Naive thymus-derived CD4-positive, alpha-beta T cell (primary cell): ENCODE data around the gene COMP. TPM values are rescaled to one million over a fixed set of nuclear protein-coding genes. Genes with fewer than 3 reads are reported as not detected.
"Not testable (repeated sequence)": the region's sequence is repeated elsewhere in the genome, so short reads cannot be mapped to it uniquely, and the experiment has no call there.

Source experiments
- ATAC-seq: fragments of 150-1000 bp; cut with Tn5 transposase; 2 replicates; pipeline ENCODE4 v1.10.0; 2021; ENCODE audit warnings: mild to moderate bottlenecking, moderate library complexity
- CTCF ChIA-PET: fragments of 350-600 bp; sonication (Branson Sonifier 250); formaldehyde crosslinking; loops from one replicate; lab custom pipeline; 2021; ENCODE audit warnings: antibody characterized with exemption; lab: Charles Lee
- POLR2A ChIA-PET: fragments of 350-600 bp; sonication (Branson Sonifier 250); formaldehyde crosslinking; loops from one replicate; lab custom pipeline; 2021; ENCODE audit warnings: antibody characterized with exemption, inconsistent platforms; lab: Charles Lee
- DNase-seq, 9 donors: peaks; one replicate each; pipeline versions ENCODE4 v3.0.0 to v3.0.0-alpha.2; 2020 to 2022; ENCODE audit warnings: mixed read lengths in 1 of 9
- H3K27ac ChIP-seq: one replicate; pipeline ENCODE4 v1.7.0; 2013; ENCODE audit warnings: mild to moderate bottlenecking, low read depth, low read length, moderate library complexity
- H3K27me3 ChIP-seq, 2 donors: one replicate each; pipeline ENCODE4 v1.7.0; 2013; ENCODE audit warnings: low read length in 2 of 2, mild to moderate bottlenecking in 2 of 2, moderate library complexity in 2 of 2; ENCODE audit not compliant: control insufficient read depth in 2 of 2, insufficient read depth in 2 of 2
- H3K36me3 ChIP-seq, 3 experiments: 1 replicate in 2 of 3; 2 replicates in 1 of 3; pipeline ENCODE4 v1.7.0; 2013; ENCODE audit warnings: low read length in 3 of 3, mild to moderate bottlenecking in 3 of 3, moderate library complexity in 1 of 3; ENCODE audit not compliant: insufficient read depth in 3 of 3, control insufficient read depth in 2 of 3
- H3K4me1 ChIP-seq, 2 donors: one replicate each; pipeline ENCODE4 v1.7.0; 2013; ENCODE audit warnings: low read length in 2 of 2, mild to moderate bottlenecking in 2 of 2, moderate library complexity in 1 of 2; ENCODE audit not compliant: control insufficient read depth in 2 of 2, insufficient read depth in 2 of 2
- H3K4me3 ChIP-seq: 2 replicates; pipeline ENCODE4 v1.7.0; 2013; ENCODE audit warnings: mild to moderate bottlenecking, low read length
- H3K9me3 ChIP-seq, 3 experiments: 1 replicate in 2 of 3; 2 replicates in 1 of 3; pipeline ENCODE4 v1.7.0; 2013; ENCODE audit warnings: low read length in 3 of 3; ENCODE audit not compliant: control insufficient read depth in 2 of 3
- H3K27ac Mint-ChIP-seq, 9 donors: one replicate each; pipeline ENCODE4 v1.8.0; 2020 to 2022; ENCODE audit warnings: mixed read lengths in 9 of 9, mild to moderate bottlenecking in 8 of 9, moderate library complexity in 5 of 9, inconsistent platforms in 2 of 9
- H3K27me3 Mint-ChIP-seq, 5 donors: one replicate each; pipeline ENCODE4 v1.8.0; 2021 to 2022; ENCODE audit warnings: mixed read lengths in 5 of 5, mild to moderate bottlenecking in 1 of 5
- H3K36me3 Mint-ChIP-seq, 5 donors: one replicate each; pipeline ENCODE4 v1.8.0; 2020 to 2022; ENCODE audit warnings: mixed read lengths in 5 of 5, mild to moderate bottlenecking in 3 of 5, inconsistent platforms in 1 of 5
- H3K4me1 Mint-ChIP-seq, 7 donors: one replicate each; pipeline ENCODE4 v1.8.0; 2020 to 2022; ENCODE audit warnings: mixed read lengths in 7 of 7, mild to moderate bottlenecking in 3 of 7, inconsistent platforms in 1 of 7
- H3K4me3 Mint-ChIP-seq, 10 donors: one replicate each; pipeline ENCODE4 v1.8.0; 2020 to 2022; ENCODE audit warnings: mild to moderate bottlenecking in 10 of 10, mixed read lengths in 10 of 10, moderate library complexity in 6 of 10, inconsistent platforms in 2 of 10
- H3K9me3 Mint-ChIP-seq, 11 donors: one replicate each; pipeline ENCODE4 v1.8.0; 2020 to 2022; ENCODE audit warnings: mixed read lengths in 11 of 11, mild to moderate bottlenecking in 4 of 11, inconsistent platforms in 1 of 11, moderate library complexity in 1 of 11
- intact Hi-C, 2 donors: fragments of 100-400 bp; cut with micrococcal nuclease; formaldehyde crosslinking; loops; one replicate each; pipeline ENCODE4 v1.15.1; 2023
- polyA plus RNA-seq, 2 donors: library from polyadenylated mRNA; unstranded; fragments of 300-500 nt; fragmentation: Illumina TruSeq; gene quantifications; one replicate each; pipeline ENCODE4 v1.2.3, GENCODE V29; 2021
- total RNA-seq, 6 experiments: library from RNA in 5 of 6; stranded (reverse) in 5 of 6; gene quantifications; 1 replicate in 5 of 6; 2 replicates in 1 of 6; pipeline ENCODE4 v1.2.3 and lab custom pipeline; 2021 to 2026

Gene COMP
- total and polyA plus RNA-seq, 7 experiments from 2014 or later = not detected

- H3K27ac Mint-ChIP-seq, H3K4me1 ChIP-seq, H3K9me3 ChIP-seq, H3K4me3 Mint-ChIP-seq, H3K4me3 ChIP-seq, ATAC-seq, H3K36me3 Mint-ChIP-seq, H3K27me3 Mint-ChIP-seq, intact Hi-C loops, H3K27me3 ChIP-seq, H3K27ac ChIP-seq, H3K36me3 ChIP-seq, CTCF ChIA-PET, DNase-seq, H3K9me3 Mint-ChIP-seq: not testable (repeated sequence)
- peaks cover 0 to 11% (median 5%) of the 10 kb centered on the region in 7 donors for H3K4me1 Mint-ChIP-seq
- POLR2A ChIA-PET = interaction anchor here (0.9 kb wide), 1 partner anchor 16 kb away, joined by 3 read pairs; no protein-coding TSS in a partner anchor
These were observed 57.3 kb downstream of the COMP start for GRCh38 chr19:18733762-18734332.

GRCh38 chr19:18733196-18733647, 57.9 kb downstream of the COMP start:
- Mint-ChIP-seq H3K27ac (no peak overlapping the region), H3K9me3 (peaks cover 0 to 3% (median 0%) of the 10 kb centered on the region in 11 donors), H3K36me3 (no peaks in the 10 kb centered on the region), H3K27me3 (no peaks in the 10 kb centered on the region), H3K4me3 (no peak overlapping the region), H3K4me1 (peaks cover 0 to 11% (median 5%) of the 10 kb centered on the region in 7 donors)
- ChIA-PET CTCF (no interaction called here), POLR2A (interaction anchor here (0.9 kb wide), 1 partner anchor 15 kb away, joined by 3 read pairs; no protein-coding TSS in a partner anchor)
- intact Hi-C loops = no loop called here
- Histone ChIP-seq H3K27me3 (no peaks in the 10 kb centered on the region), H3K4me3 (no peak overlapping the region), H3K9me3 (no peaks in the 10 kb centered on the region), H3K4me1 (no peaks in the 10 kb centered on the region), H3K27ac (no peak overlapping the region), H3K36me3 (peaks cover 0 to 6% (median 0%) of the 10 kb centered on the region in 3 experiments)
- DNase-seq (no peak), ATAC-seq (no peak)

Other genes with a start within 250 kb of the COMP start
- gene FKBP8, start 247.7 kb downstream of the COMP start, total RNA-seq = 100 to 1,000 TPM; 137 to 241 (median 221) TPM
- gene FKBP8, start 247.7 kb downstream of the COMP start, polyA plus RNA-seq = 100 to 1,000 TPM in 1 of 2 donors, 10 to 100 TPM in 1; 96.9 to 155 TPM
- 100 to 1,000 TPM in 2 of 5 experiments, 10 to 100 TPM in 3; 74.7 to 108 (median 99.9) TPM for gene KXD1, start 233.4 kb downstream of the COMP start, total RNA-seq
- 10 to 100 TPM; 70.3 to 78.5 TPM for gene KXD1, start 233.4 kb downstream of the COMP start, polyA plus RNA-seq
- gene UBA52, start 219.4 kb downstream of the COMP start, total RNA-seq = 1,000 to 10,000 TPM; 1,563 to 2,429 (median 2,196) TPM
- 1,000 to 10,000 TPM; 2,042 to 2,197 TPM for gene UBA52, start 219.4 kb downstream of the COMP start, polyA plus RNA-seq
- 100 to 1,000 TPM in 4 of 5 experiments, 10 to 100 TPM in 1; 83.9 to 152 (median 116) TPM for gene REX1BD, start 202.5 kb downstream of the COMP start, total RNA-seq
- 100 to 1,000 TPM; 164 to 197 TPM for gene REX1BD, start 202.5 kb downstream of the COMP start, polyA plus RNA-seq
- gene CRLF1, start 184.5 kb downstream of the COMP start, total RNA-seq = not detected
- gene CRLF1, start 184.5 kb downstream of the COMP start, polyA plus RNA-seq = under 1 TPM; 0.28 to 0.49 TPM
- under 1 TPM in 2 of 5 experiments, not detected in 3; 0.22 to 0.24 TPM for gene TMEM59L, start 178.4 kb downstream of the COMP start, total RNA-seq
- under 1 TPM; 0.37 to 0.74 TPM for gene TMEM59L, start 178.4 kb downstream of the COMP start, polyA plus RNA-seq
- gene KLHL26, start 154.3 kb downstream of the COMP start, total RNA-seq = 10 to 100 TPM in 4 of 5 experiments, 1 to 10 TPM in 1; 9.5 to 16.3 (median 12.7) TPM
- 1 to 10 TPM; 3.7 to 6.1 TPM for gene KLHL26, start 154.3 kb downstream of the COMP start, polyA plus RNA-seq
- gene CRTC1, start 107.6 kb downstream of the COMP start, total RNA-seq = 10 to 100 TPM in 4 of 5 experiments, 1 to 10 TPM in 1; 8.4 to 23.4 (median 22.3) TPM
- gene CRTC1, start 107.6 kb downstream of the COMP start, polyA plus RNA-seq = 1 to 10 TPM in 1 of 2 donors, under 1 TPM in 1; 0.97 to 1.7 TPM
- gene UPF1, start 40.7 kb upstream of the COMP start, total RNA-seq = 100 to 1,000 TPM in 4 of 5 experiments, 10 to 100 TPM in 1; 98.7 to 148 (median 113) TPM
- 10 to 100 TPM in 1 of 2 donors, 1 to 10 TPM in 1; 7.7 to 25.3 TPM for gene UPF1, start 40.7 kb upstream of the COMP start, polyA plus RNA-seq
- gene CERS1, start 104.9 kb upstream of the COMP start, total RNA-seq = not detected
- gene CERS1, start 104.9 kb upstream of the COMP start, polyA plus RNA-seq = not detected
- 100 to 1,000 TPM; 124 to 283 (median 163) TPM for gene COPE, start 128.1 kb upstream of the COMP start, total RNA-seq
- 100 to 1,000 TPM; 214 to 247 TPM for gene COPE, start 128.1 kb upstream of the COMP start, polyA plus RNA-seq
- 10 to 100 TPM; 36.4 to 63.2 (median 50.2) TPM for gene DDX49, start 128.4 kb upstream of the COMP start, total RNA-seq
- 10 to 100 TPM; 19.9 to 50.8 TPM for gene DDX49, start 128.4 kb upstream of the COMP start, polyA plus RNA-seq
- 10 to 100 TPM in 1 of 5 experiments, 1 to 10 TPM in 1, under 1 TPM in 2, not detected in 1; 0.53 to 16.3 (median 1.4) TPM for gene HOMER3, start 149.9 kb upstream of the COMP start, total RNA-seq
- gene HOMER3, start 149.9 kb upstream of the COMP start, polyA plus RNA-seq = not detected
- 100 to 1,000 TPM; 116 to 145 (median 129) TPM for gene SUGP2, start 242.2 kb upstream of the COMP start, total RNA-seq
- gene SUGP2, start 242.2 kb upstream of the COMP start, polyA plus RNA-seq = 10 to 100 TPM in 1 of 2 donors, 1 to 10 TPM in 1; 9.3 to 15.0 TPM
- 10 to 100 TPM; 14.0 to 32.6 (median 15.0) TPM for gene ARMC6, start 242.3 kb upstream of the COMP start, total RNA-seq
- 10 to 100 TPM; 33.1 to 41.9 TPM for gene ARMC6, start 242.3 kb upstream of the COMP start, polyA plus RNA-seq